ENCODE data around the gene SUV39H1.

The SUV39H1 gene

GRCh38 chrX:48715072-48715471 is 18.5 kb downstream of the SUV39H1 start:
- DNase-seq = no peak

- DNase-seq = no peak
These were observed 19.5 kb downstream of the SUV39H1 start for GRCh38 chrX:48715876-48716502.

DNA sequence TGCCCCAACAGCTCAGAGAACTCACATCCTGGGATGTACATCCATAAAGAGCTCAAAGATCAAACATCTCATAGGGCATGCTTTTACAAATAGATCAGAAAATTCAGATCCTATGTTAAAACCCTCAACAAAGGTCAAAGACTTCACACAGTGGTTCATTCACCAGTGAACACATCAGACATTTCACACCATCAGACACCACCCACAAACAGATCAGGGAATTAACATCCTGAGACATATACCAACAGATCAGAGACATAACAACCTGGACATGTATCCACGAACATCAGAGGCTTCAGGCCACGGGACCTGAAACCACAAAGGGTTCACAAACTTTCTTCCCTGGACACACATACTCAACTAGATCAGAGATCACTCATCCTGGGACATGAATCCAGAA is 23.4 kb downstream of the SUV39H1 start:
- no peak for DNase-seq

DNA sequence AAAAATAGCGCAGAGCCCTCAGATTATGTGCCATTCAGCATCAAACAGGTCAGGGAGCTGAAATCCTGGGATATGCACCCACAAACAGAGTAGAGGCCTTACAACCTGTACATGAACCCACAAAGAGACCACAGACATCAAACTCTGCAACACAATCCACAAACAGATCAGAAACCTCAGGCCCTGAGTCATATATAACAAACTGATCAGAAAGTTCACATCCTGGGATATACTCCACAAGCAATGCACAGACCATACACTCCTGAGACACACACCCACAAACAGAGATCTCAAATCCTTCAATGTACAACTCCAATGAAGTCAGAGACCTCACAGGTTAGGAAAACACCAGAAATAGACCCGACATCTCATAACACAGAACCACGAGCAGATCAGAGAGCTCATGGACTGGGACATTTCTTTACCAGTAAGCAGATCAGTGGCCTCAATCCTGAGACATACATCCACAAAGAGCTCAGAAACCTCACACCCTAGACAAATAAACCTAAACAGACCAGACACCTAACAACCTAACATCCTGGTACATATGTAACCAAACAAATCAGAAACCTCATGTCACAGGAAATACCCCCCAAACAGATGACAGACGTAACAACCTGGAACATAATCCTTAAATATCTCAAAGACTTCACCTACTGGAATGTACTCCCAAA is 24.2 kb downstream of the SUV39H1 start:
- no peak for DNase-seq

GRCh38 chrX:48721916-48722315 is 25.4 kb downstream of the SUV39H1 start:
- DNase-seq = no peak

DNA sequence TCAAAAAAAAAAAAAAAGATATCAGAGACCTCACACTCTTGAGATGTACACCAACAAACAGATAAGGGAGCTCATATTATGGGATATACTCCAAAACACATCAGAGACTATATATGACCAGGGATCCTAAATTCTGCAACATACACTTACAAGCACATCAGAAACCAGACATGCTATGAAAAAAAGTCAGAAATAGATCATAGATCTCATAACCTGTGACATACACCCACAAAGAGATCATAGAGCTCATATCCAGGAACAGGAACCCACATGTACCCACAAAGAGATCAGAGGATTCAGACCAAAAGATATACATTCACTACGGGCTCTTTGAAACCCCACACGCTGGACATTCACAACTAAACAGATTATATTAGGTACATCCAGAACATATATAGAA is 30.1 kb downstream of the SUV39H1 start:
- DNase-seq = no peak

GRCh38 chrX:48728653-48729052 is 32.1 kb downstream of the SUV39H1 start:
- no peak for DNase-seq

DNA sequence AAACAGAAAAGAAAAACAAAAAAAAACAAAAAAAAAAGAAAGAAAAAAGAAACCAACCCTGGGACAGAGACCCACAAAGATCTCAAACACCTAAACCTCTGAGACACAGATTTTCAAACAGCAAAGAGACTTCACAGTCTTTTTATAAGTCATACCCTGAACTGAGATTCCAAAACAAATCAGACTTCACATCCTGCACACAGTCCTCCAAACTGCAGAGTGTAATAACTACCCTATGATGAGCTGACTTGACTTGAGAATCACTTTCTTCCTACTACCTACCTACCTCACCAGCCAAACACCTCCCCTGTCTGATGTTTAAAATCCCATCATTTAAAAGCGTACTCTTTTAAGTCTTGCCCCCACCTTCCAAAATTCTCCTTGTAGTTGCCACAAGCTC is 39.8 kb downstream of the SUV39H1 start:
- DNase-seq = no peak

DNA sequence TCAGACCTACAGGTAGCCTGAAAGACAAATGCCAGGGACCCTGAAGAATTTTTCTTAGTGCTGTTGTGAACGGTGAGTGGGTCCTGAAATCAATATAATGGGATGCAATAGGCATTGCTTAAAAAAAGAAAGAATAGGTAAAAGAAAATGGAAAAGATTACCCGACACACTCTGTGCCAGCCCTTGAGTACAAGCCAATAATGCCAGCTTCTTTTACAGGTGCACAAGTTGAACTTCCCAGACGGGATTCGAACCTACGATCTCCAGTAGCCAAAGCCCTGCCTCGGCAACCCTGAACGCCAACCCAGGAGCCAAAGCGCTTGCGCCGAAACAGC is 40.3 kb downstream of the SUV39H1 start:
- DNase-seq = no peak

- peak; percentile 83 for DNase-seq
These were observed 40.8 kb downstream of the SUV39H1 start for GRCh38 chrX:48737213-48737938.

DNA sequence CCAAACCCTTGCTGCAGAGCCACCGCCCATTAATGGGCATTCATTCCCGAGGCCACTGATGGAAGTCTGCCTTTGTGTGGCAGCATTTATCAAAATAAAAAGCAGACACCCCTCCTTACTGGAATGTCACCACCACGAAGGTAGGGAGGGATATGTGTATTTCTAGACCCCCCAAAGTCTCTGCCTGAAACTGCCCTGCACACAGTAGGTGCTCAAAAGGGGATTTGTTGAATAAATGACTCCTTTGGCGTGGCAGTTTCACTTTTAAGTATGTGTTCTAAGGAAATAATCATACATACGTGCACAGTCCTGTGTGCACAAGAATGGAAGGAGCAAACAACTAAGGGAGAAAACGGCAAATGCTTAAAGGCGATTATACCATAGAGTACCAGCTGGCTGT is 41.4 kb downstream of the SUV39H1 start:
- DNase-seq = no peak

DNA sequence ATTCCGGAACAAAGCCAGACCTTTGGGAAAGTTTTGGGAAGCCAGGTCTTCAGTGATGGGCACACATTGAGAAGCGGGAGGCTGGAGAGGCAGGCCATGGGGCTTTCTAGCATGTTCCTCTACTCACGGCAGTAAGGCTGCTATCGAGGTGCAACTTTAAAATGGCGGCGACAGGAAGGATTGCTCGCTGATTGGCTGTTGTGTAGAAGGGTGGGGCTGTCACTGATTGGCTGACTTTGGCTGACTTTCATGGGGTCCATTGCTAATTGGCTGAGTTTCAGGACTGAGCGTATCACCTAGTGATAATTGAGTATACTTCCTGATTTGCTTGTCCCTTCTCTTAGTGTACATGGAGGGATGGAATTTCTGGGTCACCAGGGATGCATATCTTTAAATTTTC is 45.3 kb downstream of the SUV39H1 start:
- DNase-seq = no peak

- no peak for DNase-seq
These were observed 48.7 kb downstream of the SUV39H1 start for GRCh38 chrX:48745222-48745621.

GRCh38 chrX:48747415-48748016 is 51.0 kb downstream of the SUV39H1 start:
- DNase-seq = no peak

DNA sequence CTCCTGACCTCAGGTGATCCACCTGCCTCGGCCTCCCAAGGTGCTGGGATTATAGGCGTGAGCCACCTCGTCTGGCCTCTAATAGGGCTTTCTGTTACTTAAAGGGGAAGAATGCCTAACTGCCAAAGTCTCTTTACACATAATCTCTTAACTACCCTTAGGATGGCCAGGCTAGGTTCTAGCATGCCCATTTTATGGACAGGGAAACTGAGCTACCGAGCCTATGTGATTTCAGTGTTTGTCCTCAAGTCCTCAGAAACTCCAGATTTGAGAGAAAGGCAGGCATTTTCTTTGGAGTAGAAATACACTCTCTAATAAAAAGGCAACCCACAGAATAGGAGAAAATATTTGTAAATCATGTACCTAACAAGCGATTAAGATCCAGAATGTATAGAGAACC is 52.6 kb downstream of the SUV39H1 start:
- no peak for DNase-seq

GRCh38 chrX:48751343-48751742 is 54.8 kb downstream of the SUV39H1 start:
- DNase-seq = no peak

DNA sequence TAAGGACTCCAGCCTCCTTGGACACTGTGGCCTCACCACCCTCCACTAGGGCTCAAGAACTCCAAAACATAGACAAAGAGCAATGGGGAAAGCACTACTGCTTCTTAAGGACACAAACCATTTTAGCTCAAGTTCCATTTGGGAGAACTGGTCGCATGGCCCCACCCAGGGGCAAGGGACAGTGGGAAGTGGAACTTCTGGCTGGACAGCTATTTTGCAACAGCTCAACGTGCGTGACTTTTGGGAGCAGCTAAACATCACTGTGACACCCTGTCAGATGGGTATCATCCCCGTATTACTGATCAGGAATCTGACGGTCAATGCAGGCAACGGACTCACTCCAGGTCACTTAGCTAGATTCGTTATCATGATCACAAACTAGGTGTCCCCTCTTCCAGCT is 56.0 kb downstream of the SUV39H1 start:
- DNase-seq = no peak

DNA sequence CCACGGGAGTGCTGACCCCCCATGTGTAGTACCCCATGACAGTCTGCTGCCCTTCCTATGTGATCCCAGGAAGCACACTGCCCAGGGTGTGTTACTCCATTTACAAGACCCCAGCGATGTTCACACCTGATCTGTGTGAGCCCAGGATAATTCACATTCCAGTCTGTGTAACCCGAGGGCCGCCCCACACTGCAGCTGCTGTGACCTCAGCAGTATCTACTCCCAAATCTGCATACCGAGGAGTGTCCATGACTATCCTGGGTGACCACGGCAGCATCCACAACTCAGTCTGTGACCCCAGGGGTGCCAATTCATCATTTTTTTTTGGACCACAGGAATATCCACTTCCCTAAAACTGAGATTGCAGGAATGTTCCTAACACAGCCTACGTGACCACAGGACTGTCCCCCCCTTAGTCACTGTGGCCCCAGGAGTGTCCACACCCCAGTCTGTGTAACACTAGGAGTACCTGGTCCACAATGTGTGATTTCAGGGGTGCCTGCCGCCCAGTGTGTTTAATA is 57.2 kb downstream of the SUV39H1 start:
- no peak for DNase-seq

GRCh38 chrX:48754238-48754637 is 57.7 kb downstream of the SUV39H1 start:
- DNase-seq = no peak

All from NK-92 treated with Interleukin-12 subunit alpha and Interleukin-12 subunit beta, amount 100 ng/mL, for 24 hours (cell line).